Vagina (tissue), 2 donors: ENCODE data around the gene DKK1. TPM values are rescaled to one million over a fixed set of nuclear protein-coding genes. Genes with fewer than 3 reads are reported as not detected.

Source experiments
- DNase-seq, 2 donors: peaks; one replicate each; pipeline ENCODE4 v3.0.0-alpha.2; 2017; ENCODE audit errors: extremely low spot score in 2 of 2
- H3K27ac ChIP-seq: fragments of 200-600 bp; sonication (generic); one replicate; pipeline ENCODE4 v1.5.1; 2019
- H3K27me3 ChIP-seq: fragments of 200-600 bp; sonication (generic); one replicate; pipeline ENCODE4 v1.5.1; 2019
- H3K36me3 ChIP-seq, 2 donors: fragments of 200-600 bp; sonication (generic); one replicate each; pipeline ENCODE4 v1.5.1; 2017 to 2019
- H3K4me1 ChIP-seq: fragments of 200-600 bp; sonication (generic); one replicate; pipeline ENCODE4 v1.5.1; 2019
- H3K4me3 ChIP-seq, 2 donors: fragments of 200-600 bp; sonication (generic); 1 replicate in 1 of 2; 2 replicates in 1 of 2; pipeline ENCODE4 v1.5.1; 2016 to 2019
- H3K9me3 ChIP-seq: fragments of 200-600 bp; sonication (generic); one replicate; pipeline ENCODE4 v1.5.1; 2019
- POLR2A ChIP-seq, 2 donors: fragments of 450-650 bp; IDR thresholded peaks; one replicate each; pipeline ENCODE4 v1.6.1; 2017; ENCODE audit warnings: antibody characterized with exemption in 2 of 2, mild to moderate bottlenecking in 2 of 2, moderate library complexity in 2 of 2
- POLR2AphosphoS5 ChIP-seq, 2 donors: sonication (generic); formaldehyde crosslinking; IDR thresholded peaks; one replicate each; pipeline ENCODE4 v1.9.0; 2017; ENCODE audit warnings: antibody characterized with exemption in 2 of 2, mild to moderate bottlenecking in 2 of 2, low read depth in 1 of 2; ENCODE audit not compliant: insufficient read depth in 1 of 2
- intact Hi-C: fragments of 100-400 bp; cut with DNase I; formaldehyde crosslinking; loops from one replicate; pipeline ENCODE4 v1.15.1; 2023
- total RNA-seq: library from RNA; depleted of rRNA; stranded (reverse); fragments of >200 nt; gene quantifications from one replicate; pipeline ENCODE4 v1.2.3, GENCODE V29; 2016
- TF ChIP-seq, protein P1 (sequence below), 3 experiments: fragments of 450-650 bp in 2 of 3; fragments of 200-600 bp in 1 of 3; sonication (generic) in 1 of 3; IDR thresholded peaks; one replicate each; pipeline ENCODE4 v1.5.1; 2017 to 2019; ENCODE audit warnings: antibody characterized with exemption in 3 of 3, mild to moderate bottlenecking in 2 of 3, moderate library complexity in 2 of 3

Gene DKK1
- total RNA-seq, 1 donor from 2014 or later: 14.0 TPM

DNA sequence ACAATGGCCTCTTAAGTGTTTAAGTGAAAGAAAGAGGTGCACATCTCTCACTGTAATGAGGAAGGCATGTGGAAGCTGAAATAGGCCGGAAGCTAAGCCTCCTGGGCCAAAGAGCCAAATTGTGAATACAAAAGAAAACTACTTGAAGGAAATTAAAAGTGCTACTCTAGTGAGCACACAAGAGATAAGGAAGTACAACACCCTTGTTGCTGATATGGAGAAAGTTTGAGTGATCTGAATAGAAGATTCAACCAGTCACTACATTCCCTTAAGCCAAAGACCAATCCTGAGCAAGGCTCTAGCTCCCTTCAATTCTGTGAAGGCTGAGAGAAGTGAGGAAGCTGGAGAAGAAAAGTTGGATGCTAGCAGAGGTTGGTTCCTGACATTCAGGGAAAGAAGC is 8.2 kb downstream of the DKK1 start:
- H3K36me3 ChIP-seq: no peaks in the 10 kb centered on the region
- intact Hi-C loops: no loop called here
- no peak for DNase-seq
- H3K9me3 ChIP-seq: no peaks in the 10 kb centered on the region
- TF ChIP-seq, protein P1, sequence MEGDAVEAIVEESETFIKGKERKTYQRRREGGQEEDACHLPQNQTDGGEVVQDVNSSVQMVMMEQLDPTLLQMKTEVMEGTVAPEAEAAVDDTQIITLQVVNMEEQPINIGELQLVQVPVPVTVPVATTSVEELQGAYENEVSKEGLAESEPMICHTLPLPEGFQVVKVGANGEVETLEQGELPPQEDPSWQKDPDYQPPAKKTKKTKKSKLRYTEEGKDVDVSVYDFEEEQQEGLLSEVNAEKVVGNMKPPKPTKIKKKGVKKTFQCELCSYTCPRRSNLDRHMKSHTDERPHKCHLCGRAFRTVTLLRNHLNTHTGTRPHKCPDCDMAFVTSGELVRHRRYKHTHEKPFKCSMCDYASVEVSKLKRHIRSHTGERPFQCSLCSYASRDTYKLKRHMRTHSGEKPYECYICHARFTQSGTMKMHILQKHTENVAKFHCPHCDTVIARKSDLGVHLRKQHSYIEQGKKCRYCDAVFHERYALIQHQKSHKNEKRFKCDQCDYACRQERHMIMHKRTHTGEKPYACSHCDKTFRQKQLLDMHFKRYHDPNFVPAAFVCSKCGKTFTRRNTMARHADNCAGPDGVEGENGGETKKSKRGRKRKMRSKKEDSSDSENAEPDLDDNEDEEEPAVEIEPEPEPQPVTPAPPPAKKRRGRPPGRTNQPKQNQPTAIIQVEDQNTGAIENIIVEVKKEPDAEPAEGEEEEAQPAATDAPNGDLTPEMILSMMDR (IDR thresholded peaks at IDR 0.05): no peak
- TF ChIP-seq POLR2A (IDR thresholded peaks at IDR 0.05) (no peak), POLR2AphosphoS5 (IDR thresholded peaks at IDR 0.05; ENCODE audit: insufficient read depth in 1 of 2, low read depth in 1 of 2) (no peak)
- no peaks in the 10 kb centered on the region for H3K4me1 ChIP-seq
- H3K27ac ChIP-seq: no peak overlapping the region
- no peaks in the 10 kb centered on the region for H3K27me3 ChIP-seq
- no peak overlapping the region for H3K4me3 ChIP-seq

DNA sequence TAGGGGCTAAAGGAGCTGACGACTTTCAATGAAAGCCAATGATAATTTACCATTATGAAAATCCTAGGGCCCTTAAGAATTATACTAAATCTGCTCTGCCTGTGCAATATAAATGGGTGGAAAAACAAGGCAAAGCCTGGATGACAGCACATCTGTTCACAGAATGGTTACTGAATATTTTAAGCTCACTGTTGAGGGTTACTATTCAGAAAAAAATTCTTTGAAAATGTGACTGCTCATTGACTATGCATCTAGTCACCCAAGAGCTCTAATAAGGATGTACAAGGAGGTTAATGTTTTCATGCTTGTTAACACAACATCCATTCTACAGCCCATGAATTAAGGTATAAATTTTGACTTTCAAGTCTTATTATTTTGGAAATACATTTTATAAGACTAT is 8.9 kb downstream of the DKK1 start:
- no peak for DNase-seq
- TF ChIP-seq, protein P1 (IDR thresholded peaks at IDR 0.05): no peak
- no peak for TF ChIP-seq POLR2AphosphoS5 (IDR thresholded peaks at IDR 0.05; ENCODE audit: insufficient read depth in 1 of 2, low read depth in 1 of 2)
- no peak for TF ChIP-seq POLR2A (IDR thresholded peaks at IDR 0.05)

DNA sequence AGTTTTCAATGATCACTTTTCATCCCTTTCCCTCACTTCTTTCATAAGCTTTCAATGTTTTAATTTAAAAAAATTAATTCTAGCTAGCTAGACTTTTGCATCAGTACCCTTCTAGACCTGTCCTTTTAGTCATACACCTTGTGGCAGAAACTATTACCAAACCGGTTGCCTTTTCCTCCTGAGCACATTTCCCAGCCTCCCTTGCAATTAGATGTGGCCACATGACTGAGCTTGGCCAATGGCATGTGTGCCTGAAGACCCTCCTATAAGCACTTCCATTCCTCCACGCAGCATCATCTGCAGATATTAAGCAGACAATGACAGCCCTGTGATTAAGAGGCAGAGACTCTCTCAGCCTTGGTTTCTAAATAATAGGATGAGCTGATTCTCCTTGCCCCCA is 12.3 kb downstream of the DKK1 start:
- Histone ChIP-seq H3K4me3 (no peak overlapping the region), H3K4me1 (no peaks in the 10 kb centered on the region), H3K27ac (no peak overlapping the region), H3K9me3 (no peaks in the 10 kb centered on the region), H3K36me3 (no peaks in the 10 kb centered on the region), H3K27me3 (no peaks in the 10 kb centered on the region)
- TF ChIP-seq POLR2A (IDR thresholded peaks at IDR 0.05) (no peak), POLR2AphosphoS5 (IDR thresholded peaks at IDR 0.05; ENCODE audit: insufficient read depth in 1 of 2, low read depth in 1 of 2) (no peak)
- TF ChIP-seq, protein P1 (IDR thresholded peaks at IDR 0.05): no peak
- no peak for DNase-seq
- intact Hi-C loops: no loop called here

More for the DNA sequence above, 8.9 kb downstream of the DKK1 start:
- H3K4me1 ChIP-seq: no peaks in the 10 kb centered on the region
- no peaks in the 10 kb centered on the region for H3K27me3 ChIP-seq
- H3K9me3 ChIP-seq: no peaks in the 10 kb centered on the region
- H3K36me3 ChIP-seq: no peaks in the 10 kb centered on the region
- H3K4me3 ChIP-seq: no peak overlapping the region
- no peak overlapping the region for H3K27ac ChIP-seq
- intact Hi-C loops: no loop called here

DNA sequence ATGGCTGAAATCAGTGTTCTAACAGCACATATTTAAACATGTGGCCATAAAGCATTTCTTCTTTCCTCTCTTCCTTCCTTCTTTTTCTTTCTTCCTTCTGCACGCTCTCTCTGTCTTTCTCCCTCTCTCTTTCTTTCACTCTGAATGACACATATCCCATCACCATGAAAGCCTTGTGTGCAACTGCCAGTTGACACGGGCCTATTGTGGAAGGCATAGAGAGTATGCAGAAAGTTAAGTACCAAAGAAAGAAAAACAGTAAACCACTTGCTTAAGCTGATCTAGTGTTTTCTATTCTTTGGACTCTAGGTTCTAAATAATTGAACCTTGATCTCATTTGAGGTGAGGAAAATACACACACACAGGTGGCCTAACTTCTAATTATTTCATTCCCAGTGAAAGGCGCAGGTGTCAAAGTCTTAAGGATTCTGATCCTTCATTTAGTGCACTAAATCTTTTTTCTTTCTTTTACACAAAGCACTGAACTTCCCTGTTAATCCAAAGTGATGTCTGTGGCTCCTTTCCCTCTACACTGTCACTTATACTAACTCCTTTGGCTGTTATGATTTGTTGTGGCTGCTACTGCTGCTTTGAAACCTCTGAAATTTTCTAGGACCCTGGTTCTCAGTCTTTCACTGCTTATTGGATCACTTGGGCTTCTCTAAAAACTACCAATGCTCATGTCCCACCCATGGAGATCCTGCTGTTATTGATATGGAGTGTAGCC is 17.7 kb downstream of the DKK1 start:
- Histone ChIP-seq H3K27me3 (no peaks in the 10 kb centered on the region), H3K9me3 (no peaks in the 10 kb centered on the region), H3K4me1 (no peaks in the 10 kb centered on the region), H3K27ac (no peak overlapping the region), H3K36me3 (no peaks in the 10 kb centered on the region), H3K4me3 (no peak overlapping the region)
- TF ChIP-seq POLR2AphosphoS5 (IDR thresholded peaks at IDR 0.05; ENCODE audit: insufficient read depth in 1 of 2, low read depth in 1 of 2): no peak
- no peak for TF ChIP-seq POLR2A (IDR thresholded peaks at IDR 0.05)
- TF ChIP-seq, protein P1 (IDR thresholded peaks at IDR 0.05): no peak
- no peak for DNase-seq
- intact Hi-C loops: no loop called here

DNA sequence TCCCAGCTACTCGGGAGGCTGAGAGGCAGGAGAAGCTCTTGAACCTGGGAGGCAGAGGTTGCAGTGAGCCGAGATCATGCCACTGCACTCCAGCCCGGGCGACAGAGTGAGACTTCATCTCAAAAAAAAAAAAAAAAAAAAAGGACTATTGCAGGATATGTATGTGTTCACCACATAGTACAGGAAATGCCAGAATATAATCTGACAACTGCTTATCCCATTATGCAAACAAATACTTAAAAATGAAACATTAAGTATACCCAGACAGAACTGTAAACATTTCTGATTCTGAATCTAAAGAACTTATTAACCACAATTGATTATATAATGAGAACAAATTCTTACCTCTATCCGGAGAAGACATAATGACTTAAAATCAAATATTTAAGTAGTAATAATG is 18.7 kb downstream of the DKK1 start:
- Histone ChIP-seq H3K27me3 (no peaks in the 10 kb centered on the region), H3K36me3 (no peaks in the 10 kb centered on the region), H3K27ac (no peak overlapping the region), H3K4me3 (no peak overlapping the region), H3K9me3 (no peaks in the 10 kb centered on the region), H3K4me1 (no peaks in the 10 kb centered on the region)
- DNase-seq: no peak
- no peak for TF ChIP-seq POLR2AphosphoS5 (IDR thresholded peaks at IDR 0.05; ENCODE audit: insufficient read depth in 1 of 2, low read depth in 1 of 2)
- TF ChIP-seq, protein P1 (IDR thresholded peaks at IDR 0.05): no peak
- TF ChIP-seq POLR2A (IDR thresholded peaks at IDR 0.05): no peak
- intact Hi-C loops: no loop called here
